Nephron progenitor cell (in vitro differentiated cells): ENCODE measurements around the gene DPYSL3.

Experiments
- DNase-seq: peaks from one replicate; pipeline ENCODE4 v3.0.0; 2021
- H3K27ac Mint-ChIP-seq: 2 replicates; pipeline ENCODE4 v1.8.0; 2021; ENCODE audit warnings: mild to moderate bottlenecking, moderate library complexity, mixed read lengths
- H3K27me3 Mint-ChIP-seq: 2 replicates; pipeline ENCODE4 v1.8.0; 2021; ENCODE audit warnings: mild to moderate bottlenecking, low read depth, mixed read lengths; ENCODE audit not compliant: poor library complexity
- H3K36me3 Mint-ChIP-seq: 2 replicates; pipeline ENCODE4 v1.8.0; 2021; ENCODE audit warnings: low read depth, mixed read lengths
- H3K4me1 Mint-ChIP-seq: 2 replicates; pipeline ENCODE4 v1.8.0; 2021; ENCODE audit warnings: mixed read lengths
- H3K4me3 Mint-ChIP-seq: 2 replicates; pipeline ENCODE4 v1.8.0; 2021; ENCODE audit warnings: mild to moderate bottlenecking, moderate library complexity, mixed read lengths
- H3K9me3 Mint-ChIP-seq: 2 replicates; pipeline ENCODE4 v1.8.0; 2021; ENCODE audit warnings: mild to moderate bottlenecking, moderate library complexity, mixed read lengths
- TF ChIP-seq, protein P1 (sequence below): fragments of 200-600 bp; sonication (generic); IDR thresholded peaks from 2 replicates; pipeline ENCODE4 v1.5.0; 2021; ENCODE audit warnings: antibody characterized with exemption

DPYSL3 gene

DNA sequence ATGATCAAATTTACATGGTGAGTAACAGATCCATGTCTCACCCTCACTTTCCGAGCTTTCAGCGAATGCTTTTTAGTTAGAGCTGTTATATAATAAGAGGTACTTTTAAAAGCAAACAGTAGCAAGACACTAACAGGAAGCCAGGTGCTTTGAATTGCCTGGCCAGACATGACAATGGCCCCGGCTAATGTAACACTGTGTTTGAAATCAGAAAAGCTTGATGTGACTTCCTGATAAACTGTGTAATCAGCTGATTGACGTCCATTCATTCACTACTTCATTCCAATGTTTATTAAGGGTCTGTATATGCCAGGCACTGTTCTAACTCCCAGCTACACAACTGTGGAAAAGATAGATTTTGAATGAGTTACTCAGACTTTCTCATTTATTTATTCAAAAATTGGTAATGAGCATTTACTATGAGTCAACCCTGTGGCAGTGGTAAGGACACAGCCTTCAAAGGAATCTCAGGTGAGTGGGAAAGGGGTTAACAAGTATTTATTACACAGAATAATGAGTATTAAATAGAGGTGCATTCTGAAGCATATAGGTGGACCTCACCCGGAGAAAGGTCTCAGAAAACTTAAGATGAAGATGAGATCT, 26.6 kb downstream of the DPYSL3 start:
- H3K27ac Mint-ChIP-seq, result no peak overlapping the region
- DNase-seq, result no peak
- no peak overlapping the region for H3K4me3 Mint-ChIP-seq
- peaks cover 57% of the 10 kb centered on the region for H3K4me1 Mint-ChIP-seq
- no peaks in the 10 kb centered on the region for H3K9me3 Mint-ChIP-seq
- no peaks in the 10 kb centered on the region for H3K27me3 Mint-ChIP-seq
- TF ChIP-seq, protein P1, sequence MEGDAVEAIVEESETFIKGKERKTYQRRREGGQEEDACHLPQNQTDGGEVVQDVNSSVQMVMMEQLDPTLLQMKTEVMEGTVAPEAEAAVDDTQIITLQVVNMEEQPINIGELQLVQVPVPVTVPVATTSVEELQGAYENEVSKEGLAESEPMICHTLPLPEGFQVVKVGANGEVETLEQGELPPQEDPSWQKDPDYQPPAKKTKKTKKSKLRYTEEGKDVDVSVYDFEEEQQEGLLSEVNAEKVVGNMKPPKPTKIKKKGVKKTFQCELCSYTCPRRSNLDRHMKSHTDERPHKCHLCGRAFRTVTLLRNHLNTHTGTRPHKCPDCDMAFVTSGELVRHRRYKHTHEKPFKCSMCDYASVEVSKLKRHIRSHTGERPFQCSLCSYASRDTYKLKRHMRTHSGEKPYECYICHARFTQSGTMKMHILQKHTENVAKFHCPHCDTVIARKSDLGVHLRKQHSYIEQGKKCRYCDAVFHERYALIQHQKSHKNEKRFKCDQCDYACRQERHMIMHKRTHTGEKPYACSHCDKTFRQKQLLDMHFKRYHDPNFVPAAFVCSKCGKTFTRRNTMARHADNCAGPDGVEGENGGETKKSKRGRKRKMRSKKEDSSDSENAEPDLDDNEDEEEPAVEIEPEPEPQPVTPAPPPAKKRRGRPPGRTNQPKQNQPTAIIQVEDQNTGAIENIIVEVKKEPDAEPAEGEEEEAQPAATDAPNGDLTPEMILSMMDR, result no peak
- H3K36me3 Mint-ChIP-seq, result no peaks in the 10 kb centered on the region

DNA sequence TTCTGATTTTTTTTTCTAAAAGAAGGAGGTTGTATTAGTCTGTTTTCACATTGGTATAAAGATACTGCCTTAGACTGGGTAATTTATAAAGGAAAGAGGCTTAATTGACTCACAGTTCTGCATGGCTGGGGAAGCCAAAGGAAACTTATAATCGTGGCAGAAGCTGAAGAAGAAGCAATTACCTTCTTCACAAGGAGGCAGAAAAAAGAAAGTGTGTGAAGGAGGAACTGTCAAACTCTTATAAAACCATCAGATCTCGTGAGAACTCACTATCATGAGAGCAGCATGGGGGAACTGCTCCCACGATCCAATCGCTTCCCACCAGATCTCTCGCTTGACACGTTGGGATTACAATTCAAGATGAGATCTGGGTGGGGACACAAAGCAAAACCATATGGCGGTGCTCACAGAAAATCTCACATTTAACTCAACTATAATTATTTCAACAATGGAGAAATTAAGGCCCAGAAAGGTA, 27.1 kb downstream of the DPYSL3 start:
- Mint-ChIP-seq H3K27me3 (no peaks in the 10 kb centered on the region), H3K36me3 (no peaks in the 10 kb centered on the region), H3K27ac (peak overlapping the region; percentile 78), H3K4me1 (peaks cover 57% of the 10 kb centered on the region), H3K4me3 (no peak overlapping the region), H3K9me3 (peaks cover 4% of the 10 kb centered on the region)
- no peak for DNase-seq
- TF ChIP-seq, protein P1, result no peak

DNA sequence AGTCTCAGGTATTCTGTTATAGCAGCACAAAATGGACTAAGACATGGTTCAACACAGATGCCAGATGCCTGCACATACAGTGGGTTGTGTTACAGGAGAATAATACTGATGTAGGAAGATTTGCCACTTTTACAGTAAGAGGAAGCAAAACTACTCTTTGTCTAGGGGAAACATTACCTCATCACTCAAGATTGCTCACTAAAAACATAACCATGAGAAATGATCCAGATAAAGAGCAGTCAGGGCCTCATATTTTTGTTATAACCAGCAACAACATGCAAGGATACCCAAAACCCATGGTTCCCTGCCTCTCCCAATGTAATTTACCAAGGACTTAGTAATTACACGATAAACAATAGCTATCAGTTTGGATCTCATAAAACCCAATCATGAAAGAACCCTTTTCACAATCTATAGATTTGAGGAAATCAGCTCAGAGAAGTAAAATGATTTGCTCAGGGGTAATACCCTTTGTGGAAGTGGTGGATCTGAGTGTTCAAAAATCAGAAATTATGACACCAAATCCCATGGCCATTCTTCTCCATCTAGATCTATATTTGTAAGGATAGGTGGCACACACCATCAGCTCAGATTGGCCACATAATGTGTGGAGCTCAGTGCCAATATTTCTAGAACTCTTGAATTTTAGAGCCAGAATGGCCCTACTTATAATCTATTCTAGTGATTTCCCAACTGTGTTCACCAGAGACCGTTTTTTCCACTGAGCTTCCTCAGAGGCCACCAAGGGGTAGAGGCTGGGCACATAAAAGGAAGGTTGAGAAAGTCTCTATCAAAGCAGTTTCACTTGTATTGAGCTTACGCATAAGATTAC, 27.8 kb downstream of the DPYSL3 start:
- Mint-ChIP-seq H3K27ac (peak overlapping the region; percentile 78), H3K27me3 (no peaks in the 10 kb centered on the region)

DNA sequence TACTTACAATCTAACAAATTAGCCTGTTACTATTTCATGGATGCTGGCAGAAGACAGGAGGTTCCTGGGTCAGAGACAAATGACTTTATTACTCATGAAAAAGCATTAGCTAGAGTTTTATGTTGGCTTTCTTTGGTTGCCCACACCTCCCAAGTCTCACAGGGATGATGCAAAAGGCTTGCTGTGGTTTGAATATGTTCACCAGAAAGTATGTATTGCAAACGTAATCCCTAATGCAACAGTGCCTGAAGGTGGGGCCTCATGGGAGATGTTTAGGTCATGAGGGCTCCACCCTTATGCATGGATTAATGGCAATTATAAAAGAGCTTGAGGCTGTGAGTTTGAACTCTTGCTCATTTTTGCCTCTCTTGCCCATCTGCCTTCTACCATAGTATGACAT, 28.5 kb downstream of the DPYSL3 start:
- no peak for DNase-seq
- Mint-ChIP-seq H3K27me3 (no peaks in the 10 kb centered on the region), H3K27ac (no peak overlapping the region), H3K4me1 (peaks cover 51% of the 10 kb centered on the region), H3K4me3 (no peak overlapping the region), H3K9me3 (peaks cover 10% of the 10 kb centered on the region), H3K36me3 (peaks cover 7% of the 10 kb centered on the region)
- TF ChIP-seq, protein P1, result no peak

More for the DNA sequence above, 27.8 kb downstream of the DPYSL3 start:
- TF ChIP-seq, protein P1, result no peak
- no peak for DNase-seq
- H3K9me3 Mint-ChIP-seq, result peaks cover 7% of the 10 kb centered on the region
- H3K4me3 Mint-ChIP-seq, result no peak overlapping the region
- peaks cover 4% of the 10 kb centered on the region for H3K36me3 Mint-ChIP-seq
- H3K4me1 Mint-ChIP-seq, result peaks cover 55% of the 10 kb centered on the region

DNA sequence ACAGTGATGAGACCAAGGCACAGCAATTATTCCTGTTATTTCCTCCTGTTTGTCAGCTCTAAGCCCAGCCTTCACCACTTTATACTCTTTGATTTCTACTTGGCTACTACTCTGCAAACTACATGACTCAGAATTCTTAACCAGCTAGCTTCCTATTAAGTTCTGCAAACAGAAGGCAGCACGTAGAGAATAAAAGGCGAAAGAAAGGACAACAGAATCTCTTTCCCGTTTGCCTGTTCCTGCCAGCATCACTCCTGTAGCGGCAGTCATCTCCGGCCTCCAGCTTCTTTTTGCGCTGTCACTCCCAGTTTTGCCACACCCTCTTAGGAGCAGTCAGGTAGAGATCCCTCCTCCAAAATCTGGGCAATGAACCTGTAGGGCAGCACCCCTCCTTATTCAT, 29.9 kb downstream of the DPYSL3 start:
- Mint-ChIP-seq H3K27ac (peak overlapping the region; percentile 66), H3K36me3 (peaks cover 11% of the 10 kb centered on the region), H3K4me1 (peaks cover 42% of the 10 kb centered on the region), H3K4me3 (no peak overlapping the region), H3K27me3 (no peaks in the 10 kb centered on the region), H3K9me3 (peaks cover 13% of the 10 kb centered on the region)
- TF ChIP-seq, protein P1, result no peak
- no peak for DNase-seq
